RWPE2 (cell line): ENCODE data around the gene RNU6-9.

Source experiments
- ATAC-seq: fragments of 200-7000 bp; cut with Tn5 transposase; 3 replicates; pipeline ENCODE4 v1.9.1; 2021; ENCODE audit warnings: low read depth
- DNase-seq: peaks from one replicate; pipeline ENCODE4 v3.0.0-alpha.2; 2020; ENCODE audit warnings: low spot score
- H3K27ac ChIP-seq: fragments of 450-650 bp; 2 replicates; pipeline ENCODE4 v1.5.1; 2017; ENCODE audit warnings: mild to moderate bottlenecking; ENCODE audit not compliant: poor library complexity, severe bottlenecking
- H3K27me3 ChIP-seq: fragments of 250-450 bp; sonication (Bioruptor Pico); 2 replicates; pipeline ENCODE4 v1.5.1; 2021; ENCODE audit warnings: mild to moderate bottlenecking, moderate library complexity; ENCODE audit not compliant: insufficient read depth, poor library complexity, severe bottlenecking
- H3K36me3 ChIP-seq: fragments of 250-450 bp; sonication (Bioruptor Pico); 2 replicates; pipeline ENCODE4 v1.5.1; 2020; ENCODE audit warnings: low read depth, mild to moderate bottlenecking, moderate library complexity
- H3K4me1 ChIP-seq: fragments of 250-450 bp; sonication (Bioruptor Pico); 2 replicates; pipeline ENCODE4 v1.5.1; 2021; ENCODE audit warnings: mild to moderate bottlenecking, moderate library complexity; ENCODE audit not compliant: insufficient read depth, poor library complexity, severe bottlenecking
- H3K4me3 ChIP-seq: fragments of 250-450 bp; sonication (Bioruptor Pico); 2 replicates; pipeline ENCODE4 v1.5.1; 2021; ENCODE audit warnings: mild to moderate bottlenecking, moderate library complexity; ENCODE audit not compliant: severe bottlenecking
- H3K9me3 ChIP-seq: fragments of 250-450 bp; sonication (Bioruptor Pico); 2 replicates; pipeline ENCODE4 v1.5.1; 2021; ENCODE audit warnings: mild to moderate bottlenecking, moderate library complexity; ENCODE audit not compliant: severe bottlenecking
- CTCF ChIP-seq: fragments of 450-650 bp; IDR thresholded peaks from one replicate; pipeline ENCODE4 v1.5.1; 2017; ENCODE audit warnings: mild to moderate bottlenecking, moderate library complexity; ENCODE audit not compliant: poor library complexity, severe bottlenecking

The RNU6-9 gene

DNA sequence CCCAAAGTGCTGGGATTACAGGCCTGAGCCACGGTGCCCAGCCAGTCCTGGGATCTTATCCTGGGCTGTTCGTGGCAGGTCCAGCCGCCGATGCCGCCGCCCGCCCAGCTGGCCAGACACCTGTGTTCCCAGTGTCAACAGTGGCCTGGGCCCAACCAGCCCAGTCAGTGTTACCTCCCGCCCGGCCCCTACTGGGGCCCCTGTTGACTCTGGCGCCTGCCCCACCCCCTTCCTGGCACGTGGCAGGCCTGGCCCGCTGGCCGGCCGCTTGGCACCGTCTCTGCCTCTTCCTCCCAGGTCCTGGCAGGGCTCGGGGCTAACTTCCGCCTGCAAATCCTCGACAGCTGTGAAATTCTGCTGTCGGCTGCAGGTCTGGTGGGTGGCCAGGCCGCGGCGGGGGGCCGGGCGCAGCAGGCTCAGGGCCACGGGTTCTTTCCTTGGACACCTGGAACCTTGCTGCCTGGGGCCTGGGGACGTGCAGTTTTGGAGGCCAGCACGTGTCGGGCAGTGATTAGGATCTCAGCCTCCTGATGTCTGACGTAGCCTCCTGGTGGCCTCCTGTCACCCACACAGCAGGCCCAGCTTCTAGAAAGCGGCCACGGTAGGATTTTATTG, 41.7 kb downstream of the RNU6-9 start:
- ATAC-seq (peak; percentile 60), DNase-seq (no peak)
- Histone ChIP-seq H3K9me3 (no peaks in the 10 kb centered on the region), H3K27ac (peak overlapping the region; percentile 34), H3K36me3 (peaks cover 4% of the 10 kb centered on the region; the same call in 1 of the 2 replicates), H3K27me3 (no peaks in the 10 kb centered on the region), H3K4me3 (no peak overlapping the region), H3K4me1 (peaks cover 13% of the 10 kb centered on the region)
- TF ChIP-seq CTCF = no peak

GRCh38 chr19:936175-936546, 42.9 kb downstream of the RNU6-9 start:
- peaks cover 13% of the 10 kb centered on the region for H3K4me1 ChIP-seq
- no peak overlapping the region for H3K27ac ChIP-seq
- DNase-seq (no peak), ATAC-seq (no peak)
- no peak overlapping the region for H3K4me3 ChIP-seq
- peaks cover 4% of the 10 kb centered on the region; the same call in 1 of the 2 replicates for H3K36me3 ChIP-seq
- no peaks in the 10 kb centered on the region for H3K27me3 ChIP-seq
- no peak for TF ChIP-seq CTCF
- no peaks in the 10 kb centered on the region for H3K9me3 ChIP-seq

DNA sequence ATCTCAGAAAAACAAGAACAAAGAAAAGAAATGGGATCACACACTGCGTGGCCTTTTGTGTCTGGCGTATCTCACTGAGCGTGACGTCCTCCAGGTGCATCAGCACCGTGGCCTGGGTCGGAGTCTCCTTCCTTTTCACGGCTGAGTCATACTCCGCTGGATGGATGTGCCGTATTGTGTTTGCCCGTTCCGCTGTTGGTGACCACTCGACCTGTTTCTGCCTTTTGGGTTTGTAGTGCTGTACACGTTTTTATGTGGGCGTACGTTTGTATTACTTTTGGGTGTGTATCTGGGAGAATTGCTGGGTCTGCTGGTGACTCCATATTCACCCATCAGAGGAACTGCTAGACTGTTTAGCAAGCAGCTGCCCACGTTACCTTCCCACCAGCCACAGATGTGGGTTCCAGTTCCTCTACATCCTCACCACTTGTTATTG, 44.0 kb downstream of the RNU6-9 start:
- no peak for DNase-seq
- Histone ChIP-seq H3K36me3 (peaks cover 4% of the 10 kb centered on the region; the same call in 1 of the 2 replicates), H3K27ac (no peak overlapping the region)

DNA sequence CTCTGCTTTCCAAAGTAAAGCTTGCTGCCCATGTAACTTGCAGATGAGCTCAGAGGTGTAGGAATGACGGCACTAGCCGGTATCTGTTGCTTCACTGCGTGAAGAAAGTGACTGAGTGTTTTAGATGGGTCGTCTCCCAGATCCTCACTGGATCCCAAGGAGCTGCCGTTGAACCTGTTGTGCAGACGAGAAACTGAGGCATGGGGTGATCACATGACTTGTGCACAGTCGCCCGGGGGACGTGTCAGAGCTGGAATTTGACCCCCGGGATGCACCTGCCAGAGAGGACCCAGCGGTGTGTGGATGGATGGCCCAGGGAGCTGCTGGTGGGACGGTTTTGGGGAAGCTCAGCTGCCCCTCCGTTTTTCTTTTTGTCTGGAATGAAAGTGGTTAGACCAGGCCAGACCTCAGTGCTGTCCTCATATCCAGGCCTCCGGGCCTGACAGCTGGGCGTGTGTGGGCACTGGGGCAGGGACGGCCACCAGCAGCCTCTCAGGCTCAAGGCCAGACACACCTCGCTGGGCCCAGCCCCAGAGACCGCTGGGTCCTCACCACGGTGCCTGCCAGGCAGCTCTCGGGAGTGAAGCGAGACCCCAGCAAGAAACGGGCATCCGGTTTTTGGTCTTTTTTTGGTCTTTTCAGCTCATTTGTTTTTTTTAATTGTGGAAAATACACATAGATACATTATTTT, 45.1 kb downstream of the RNU6-9 start:
- ATAC-seq (no peak), DNase-seq (no peak)
- TF ChIP-seq CTCF = no peak
- Histone ChIP-seq H3K4me1 (peaks cover 8% of the 10 kb centered on the region), H3K9me3 (no peaks in the 10 kb centered on the region), H3K36me3 (no peaks in the 10 kb centered on the region), H3K4me3 (no peak overlapping the region), H3K27me3 (no peaks in the 10 kb centered on the region), H3K27ac (no peak overlapping the region)

More for the DNA sequence above, 44.0 kb downstream of the RNU6-9 start:
- Histone ChIP-seq H3K4me1 (peaks cover 13% of the 10 kb centered on the region), H3K4me3 (no peak overlapping the region), H3K9me3 (no peaks in the 10 kb centered on the region), H3K27me3 (no peaks in the 10 kb centered on the region)
- no peak for ATAC-seq
- no peak for TF ChIP-seq CTCF

DNA sequence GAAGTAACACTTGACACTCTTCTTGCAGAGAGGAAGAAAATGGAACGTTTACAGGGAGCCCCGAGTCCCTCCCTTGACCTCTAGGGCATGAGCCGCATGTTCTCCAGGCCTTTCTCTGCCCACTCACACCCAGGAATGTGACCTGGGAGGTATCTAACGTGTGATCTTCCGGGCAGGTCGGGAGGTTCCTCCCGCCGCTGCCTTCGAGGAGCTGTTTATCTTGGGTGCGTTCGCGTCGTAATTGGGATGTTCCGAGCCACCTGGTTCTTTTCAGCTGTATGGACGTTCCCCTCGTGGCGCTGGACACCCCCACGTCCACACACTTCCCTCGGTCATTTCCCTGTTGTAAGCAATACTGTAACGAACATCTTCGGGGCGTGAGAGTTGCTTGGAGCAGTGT, 46.2 kb downstream of the RNU6-9 start:
- Histone ChIP-seq H3K27me3 (no peaks in the 10 kb centered on the region), H3K4me1 (no peaks in the 10 kb centered on the region), H3K4me3 (no peak overlapping the region), H3K36me3 (no peaks in the 10 kb centered on the region), H3K9me3 (no peaks in the 10 kb centered on the region), H3K27ac (no peak overlapping the region)
- ATAC-seq (no peak), DNase-seq (no peak)
- no peak for TF ChIP-seq CTCF
